ENCODE results near the gene TDRD7.

DNA sequence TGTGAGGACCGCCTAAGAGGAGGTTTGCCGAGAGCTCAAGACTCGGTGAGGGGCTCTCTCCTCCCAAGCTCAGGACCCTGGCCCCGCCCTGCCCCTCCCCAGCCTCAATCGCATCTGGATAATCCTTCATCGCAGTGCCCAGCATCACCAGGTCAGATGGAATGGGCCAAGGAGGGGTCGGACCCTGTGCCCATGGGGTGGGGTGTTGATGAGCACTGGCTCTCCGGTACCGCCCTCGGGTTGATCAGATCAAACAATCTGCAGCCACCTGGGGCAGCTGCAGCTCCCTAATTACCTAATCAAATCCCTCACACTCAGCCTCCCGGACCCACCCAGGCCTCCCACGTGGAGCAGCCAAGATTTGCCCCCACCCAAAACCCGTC, 24.4 kb upstream of the TDRD7 start:
- TF ChIP-seq, protein P1, sequence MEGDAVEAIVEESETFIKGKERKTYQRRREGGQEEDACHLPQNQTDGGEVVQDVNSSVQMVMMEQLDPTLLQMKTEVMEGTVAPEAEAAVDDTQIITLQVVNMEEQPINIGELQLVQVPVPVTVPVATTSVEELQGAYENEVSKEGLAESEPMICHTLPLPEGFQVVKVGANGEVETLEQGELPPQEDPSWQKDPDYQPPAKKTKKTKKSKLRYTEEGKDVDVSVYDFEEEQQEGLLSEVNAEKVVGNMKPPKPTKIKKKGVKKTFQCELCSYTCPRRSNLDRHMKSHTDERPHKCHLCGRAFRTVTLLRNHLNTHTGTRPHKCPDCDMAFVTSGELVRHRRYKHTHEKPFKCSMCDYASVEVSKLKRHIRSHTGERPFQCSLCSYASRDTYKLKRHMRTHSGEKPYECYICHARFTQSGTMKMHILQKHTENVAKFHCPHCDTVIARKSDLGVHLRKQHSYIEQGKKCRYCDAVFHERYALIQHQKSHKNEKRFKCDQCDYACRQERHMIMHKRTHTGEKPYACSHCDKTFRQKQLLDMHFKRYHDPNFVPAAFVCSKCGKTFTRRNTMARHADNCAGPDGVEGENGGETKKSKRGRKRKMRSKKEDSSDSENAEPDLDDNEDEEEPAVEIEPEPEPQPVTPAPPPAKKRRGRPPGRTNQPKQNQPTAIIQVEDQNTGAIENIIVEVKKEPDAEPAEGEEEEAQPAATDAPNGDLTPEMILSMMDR (IDR thresholded peaks at IDR 0.05) = no peak
- TF ChIP-seq EZH2phosphoT487 (IDR thresholded peaks at IDR 0.05) = no peak
- TF ChIP-seq EZH2 (IDR thresholded peaks at IDR 0.05) = no peak

Data from neural progenitor cell (in vitro differentiated cells).